Measurements from ENCODE around the gene SLC38A2.
"Not testable (repeated sequence)": the region's sequence is repeated elsewhere in the genome, so short reads cannot be mapped to it uniquely, and the experiment has no call there.

Gene SLC38A2

DNA sequence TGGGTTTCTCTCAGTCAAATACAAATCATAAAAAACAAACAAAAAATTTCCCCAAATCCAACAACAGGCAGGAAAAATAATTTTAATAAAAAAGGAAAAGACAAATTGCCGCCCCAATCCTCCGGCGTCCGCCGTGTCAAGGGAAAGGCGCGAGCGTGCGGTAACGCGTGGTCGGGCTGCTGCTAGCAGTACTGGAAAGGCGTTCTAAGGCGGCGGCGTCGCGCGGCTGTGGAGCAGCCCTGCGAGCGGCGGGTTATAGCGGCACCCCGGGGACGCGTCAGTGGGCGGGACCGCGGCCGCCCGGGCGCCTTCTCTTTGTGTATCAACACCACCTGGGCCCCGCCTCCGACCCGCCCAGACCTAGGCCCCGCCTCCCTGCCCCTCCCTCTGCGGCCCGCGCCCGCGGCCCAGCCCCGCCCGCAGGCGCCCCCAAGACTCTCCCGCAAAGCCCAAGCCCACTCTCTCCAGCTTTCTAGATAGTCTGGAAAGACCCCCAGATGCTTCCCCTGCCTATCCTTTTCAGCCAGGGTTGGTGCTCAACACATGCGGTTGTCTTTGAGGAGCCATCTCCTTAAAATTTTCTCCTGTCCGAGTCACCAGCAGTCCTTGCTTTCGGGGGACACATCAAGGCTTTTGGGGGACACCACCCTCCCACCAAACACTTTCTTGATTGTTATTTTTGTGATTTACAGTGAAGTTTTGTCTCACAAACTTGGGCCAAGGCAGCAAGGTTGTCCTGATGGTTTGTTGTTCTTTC is at the start of gene SLC38A2:
SLC38A2 (minus strand) TSS at position 230 of the 757 bp plus-strand sequence. CDS start 1,480 bp downstream, outside the sequence.
- peak; percentile 94 to 95 for DNase-seq

DNA sequence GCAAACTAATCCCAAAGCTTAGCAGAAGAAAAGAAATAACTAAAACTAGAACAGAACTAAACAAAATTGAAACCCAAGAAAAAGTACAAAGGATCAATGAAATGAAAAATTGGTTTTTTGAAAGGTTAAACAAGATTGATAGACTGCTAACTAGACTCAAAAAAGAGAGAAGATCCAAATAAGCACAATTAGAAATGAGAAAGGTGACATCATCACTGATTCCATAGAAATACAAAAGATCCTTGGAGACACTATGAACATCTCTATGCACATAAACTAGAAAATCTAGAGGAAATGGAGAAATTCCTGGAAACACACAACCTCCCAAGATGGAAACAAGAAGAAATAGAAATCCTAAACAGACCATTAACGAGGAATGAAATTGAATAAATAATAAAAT is 47.1 kb upstream of the SLC38A2 start:
- no peak for DNase-seq

DNA sequence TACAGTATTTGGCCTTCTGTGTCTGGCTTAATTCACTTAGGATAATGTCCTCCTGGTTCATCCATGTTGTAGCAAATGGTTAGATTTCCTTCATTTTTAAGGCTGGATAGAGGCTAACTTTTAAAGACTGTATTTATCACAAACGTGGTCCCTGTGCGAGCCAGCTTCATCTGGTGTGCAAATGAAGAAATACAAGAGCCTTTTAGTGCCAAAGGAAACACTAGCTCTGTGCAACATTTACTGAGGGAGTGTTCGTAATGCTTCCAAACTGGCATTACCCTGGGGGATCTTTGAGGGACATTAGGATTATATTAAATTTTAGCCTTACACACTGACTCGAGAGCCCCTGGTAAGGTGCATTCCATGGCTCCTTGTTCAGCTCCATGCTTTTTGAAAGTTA is 43.0 kb upstream of the SLC38A2 start:
- no peak for DNase-seq

DNA sequence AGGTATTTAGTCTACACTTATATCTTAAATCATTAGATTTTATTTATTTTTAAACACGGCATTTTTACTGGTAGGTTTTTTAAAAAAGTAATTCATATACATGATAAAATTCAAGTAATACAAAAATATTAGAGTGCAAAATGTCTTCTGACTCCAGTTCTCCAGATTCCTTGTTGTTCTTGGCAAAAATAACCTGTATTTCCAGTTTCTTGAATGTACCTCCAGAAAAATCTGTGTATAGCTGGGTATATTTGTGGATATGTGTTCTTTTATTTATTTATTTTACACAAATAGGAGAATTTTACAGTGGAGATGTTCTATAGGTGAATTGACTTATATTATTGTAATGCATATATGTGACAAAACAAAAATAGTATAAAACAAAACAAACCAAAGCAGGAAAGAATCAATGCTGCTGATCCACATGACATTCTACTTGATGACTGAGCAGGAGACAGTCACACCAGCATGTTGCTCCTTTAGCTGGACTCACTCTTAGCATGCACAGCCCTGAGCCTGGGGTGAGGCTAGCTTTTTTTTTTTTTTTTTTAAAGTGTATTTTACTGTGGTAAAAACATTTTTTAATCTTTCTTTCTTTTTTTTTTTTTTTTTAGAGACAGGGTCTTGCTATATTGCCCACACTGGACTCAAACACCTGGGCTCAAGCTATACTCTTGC is 42.2 kb upstream of the SLC38A2 start:
- DNase-seq, result no peak

DNA sequence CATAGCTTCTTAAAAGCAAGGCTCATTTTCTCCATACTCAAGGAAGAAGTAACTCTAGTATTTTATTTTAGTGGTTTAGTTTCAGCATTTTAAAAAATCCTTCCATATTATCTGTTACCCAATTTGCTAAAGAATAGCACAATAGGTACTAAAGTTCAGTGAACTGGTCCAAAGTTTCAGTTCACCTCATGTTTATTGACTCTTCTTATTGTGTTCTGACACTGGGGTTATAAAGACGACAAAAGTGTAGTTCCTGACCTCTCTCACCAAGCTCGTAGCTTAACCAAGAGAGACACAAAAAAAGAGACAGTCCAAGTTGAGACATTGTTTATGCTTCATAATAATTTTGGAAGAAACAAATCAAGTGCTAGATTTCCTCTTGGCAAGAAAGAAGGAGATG is 40.8 kb upstream of the SLC38A2 start:
- DNase-seq, result no peak

DNA sequence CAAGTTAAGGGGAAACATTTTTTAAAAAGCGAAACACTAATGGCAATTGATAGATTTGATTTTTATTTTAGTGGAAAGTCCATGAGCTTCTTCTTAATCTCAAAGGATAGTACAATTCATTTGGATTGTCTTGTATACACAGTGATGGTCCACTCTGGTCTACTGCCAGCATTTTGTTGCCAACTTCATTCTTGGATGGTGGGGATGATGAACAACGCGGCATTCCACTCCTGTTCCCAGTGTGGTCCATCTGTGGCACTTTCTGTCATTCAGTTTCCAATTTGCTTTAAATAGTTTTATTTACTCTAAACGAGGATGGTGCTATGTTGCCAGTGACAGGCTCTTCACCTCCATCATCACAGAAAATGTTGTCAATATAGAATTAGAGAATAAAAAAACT is 40.3 kb upstream of the SLC38A2 start:
- DNase-seq, result no peak

DNA sequence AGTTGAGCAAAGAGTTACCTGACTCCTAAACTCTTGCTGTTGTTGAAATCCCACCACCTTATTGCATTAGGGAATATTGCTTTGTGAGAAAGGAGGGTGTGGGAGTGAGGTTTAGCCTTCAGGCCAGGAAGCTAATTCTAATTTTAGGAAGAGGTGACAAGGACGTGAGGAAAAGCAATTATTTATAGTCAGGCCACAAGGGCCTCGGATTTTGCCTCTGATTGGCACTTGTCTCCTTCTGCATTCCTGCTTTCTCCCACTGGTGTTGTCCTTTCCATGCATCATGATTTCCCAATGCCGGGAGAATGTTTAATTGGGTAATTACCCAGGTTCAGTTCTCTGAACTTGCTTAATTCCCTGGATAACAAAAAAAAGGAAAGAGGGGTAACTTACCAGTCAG is 37.9 kb upstream of the SLC38A2 start:
- no peak for DNase-seq

DNA sequence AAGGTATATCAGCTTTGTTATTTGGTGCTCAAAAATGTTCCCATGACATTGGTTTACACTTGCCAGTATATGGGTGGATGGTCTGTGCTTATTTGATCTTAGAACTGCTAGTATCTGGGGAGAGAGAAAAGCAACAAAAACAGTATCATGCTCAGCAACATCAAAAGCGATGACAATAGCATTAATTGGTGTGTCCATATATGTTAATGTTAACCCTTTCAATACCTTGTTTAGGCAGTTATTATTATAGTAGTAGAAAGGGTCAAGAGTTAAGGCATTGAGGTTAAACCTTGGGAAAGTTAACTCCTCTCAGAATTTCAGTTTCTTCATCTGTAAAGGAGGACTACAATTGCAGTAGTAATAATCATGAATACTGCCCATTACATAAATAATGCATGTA is 37.4 kb upstream of the SLC38A2 start:
- DNase-seq, result no peak

DNA sequence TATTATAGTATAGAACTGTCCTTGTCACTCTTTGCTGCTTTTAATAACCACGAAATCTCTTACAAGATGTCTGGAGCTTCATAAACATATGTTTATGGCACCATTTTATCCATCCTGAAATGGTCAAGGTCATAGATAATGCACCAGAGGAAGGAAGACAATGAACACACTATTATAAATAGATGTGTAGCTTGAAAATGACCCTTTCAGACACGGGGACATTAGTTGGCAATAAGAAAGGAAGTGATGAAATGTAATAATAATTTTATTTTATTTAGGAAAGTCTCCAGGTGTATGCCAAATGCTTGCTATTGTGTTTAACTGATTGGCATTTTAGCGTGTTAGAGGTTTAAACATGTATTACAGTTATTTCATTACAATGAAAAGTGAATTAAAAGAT is 36.8 kb upstream of the SLC38A2 start:
- DNase-seq, result no peak

DNA sequence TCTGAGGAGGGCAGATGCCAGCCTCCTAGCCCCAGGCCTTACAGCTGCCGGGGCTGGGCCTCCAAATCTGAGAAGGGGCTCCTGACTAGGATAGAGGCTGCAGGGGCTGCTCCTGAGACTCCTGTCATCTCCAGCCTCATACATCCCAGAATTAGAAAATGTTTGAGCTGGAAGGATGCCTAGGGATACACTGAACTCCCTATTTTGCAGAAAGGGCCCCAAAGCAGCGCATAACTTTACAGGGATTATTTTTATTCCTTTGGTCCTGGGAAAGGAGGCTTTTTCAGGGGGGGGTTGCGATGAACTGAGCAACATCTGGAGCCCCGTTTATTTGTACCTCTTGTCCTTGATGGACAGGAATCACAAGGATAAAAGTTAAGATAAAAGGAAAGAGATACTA is 35.9 kb upstream of the SLC38A2 start:
- DNase-seq, result no peak

DNA sequence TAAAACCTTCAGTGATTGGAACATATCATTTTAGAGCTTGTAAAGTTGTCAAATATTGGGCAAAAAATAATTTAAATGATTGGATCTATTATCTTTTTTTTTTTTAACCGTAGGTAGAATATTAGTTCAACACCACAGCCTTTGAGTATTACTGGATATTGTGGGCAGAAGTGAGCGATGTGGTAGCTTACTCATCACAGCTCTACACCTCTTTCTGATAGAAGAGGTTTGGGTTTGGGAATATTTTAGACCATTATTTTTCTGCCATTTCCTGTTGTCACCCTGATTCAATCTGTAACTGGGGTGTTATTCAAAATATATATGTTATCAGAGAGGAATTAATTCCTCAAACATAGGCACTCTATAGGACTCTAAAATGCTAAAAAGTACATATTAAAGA is 34.8 kb upstream of the SLC38A2 start:
- DNase-seq, result no peak

DNA sequence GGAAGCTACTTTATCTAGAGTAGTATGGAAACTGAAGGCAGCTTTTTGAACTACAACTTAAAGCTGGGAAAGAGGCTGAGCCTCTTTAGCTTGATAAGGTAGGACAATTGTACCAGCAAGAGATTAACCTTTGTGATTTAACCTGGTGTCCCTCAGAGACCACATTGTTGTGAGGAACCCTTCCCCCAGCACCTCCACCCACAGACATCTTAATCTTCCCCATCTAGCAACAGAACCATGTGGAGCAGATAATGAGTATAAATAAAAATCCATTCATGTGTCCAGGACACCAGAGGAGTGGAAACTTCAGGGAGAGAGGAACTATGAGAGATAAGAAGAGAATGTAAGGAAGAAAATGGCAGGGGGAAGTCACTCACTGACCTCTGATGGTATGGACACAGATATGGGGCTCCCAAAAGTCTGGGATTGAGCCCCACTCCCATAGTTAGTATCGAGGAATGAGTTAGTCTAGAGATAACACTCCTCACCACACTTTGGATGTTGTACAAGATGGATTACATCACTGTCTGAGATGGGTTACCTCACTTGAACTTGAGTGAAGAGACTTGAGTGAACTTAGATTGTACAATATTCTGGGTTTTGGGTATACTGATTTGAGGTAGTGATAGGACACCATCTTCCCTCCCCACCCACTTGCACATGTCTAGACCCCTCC is 33.9 kb upstream of the SLC38A2 start:
- DNase-seq, result no peak

DNA sequence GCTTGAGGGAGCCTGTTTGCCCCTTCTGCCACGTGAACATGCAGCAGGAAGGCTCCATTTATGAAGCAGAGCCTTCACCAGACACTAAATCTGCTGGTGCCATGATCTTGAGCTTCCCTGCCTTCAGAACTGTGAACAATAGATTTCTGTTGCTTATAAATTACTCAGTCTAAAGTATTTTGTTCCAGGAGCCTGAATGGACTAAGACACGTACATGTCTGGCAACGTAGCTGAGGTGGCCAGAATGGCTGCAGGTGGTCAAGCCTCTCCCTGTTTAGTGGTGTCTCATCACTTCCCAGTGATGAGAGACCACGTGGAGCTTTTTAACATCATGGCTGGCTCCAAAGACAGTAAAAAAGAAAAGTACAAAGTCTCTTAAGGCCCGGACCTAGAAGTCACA is 32.2 kb upstream of the SLC38A2 start:
- no peak for DNase-seq

DNA sequence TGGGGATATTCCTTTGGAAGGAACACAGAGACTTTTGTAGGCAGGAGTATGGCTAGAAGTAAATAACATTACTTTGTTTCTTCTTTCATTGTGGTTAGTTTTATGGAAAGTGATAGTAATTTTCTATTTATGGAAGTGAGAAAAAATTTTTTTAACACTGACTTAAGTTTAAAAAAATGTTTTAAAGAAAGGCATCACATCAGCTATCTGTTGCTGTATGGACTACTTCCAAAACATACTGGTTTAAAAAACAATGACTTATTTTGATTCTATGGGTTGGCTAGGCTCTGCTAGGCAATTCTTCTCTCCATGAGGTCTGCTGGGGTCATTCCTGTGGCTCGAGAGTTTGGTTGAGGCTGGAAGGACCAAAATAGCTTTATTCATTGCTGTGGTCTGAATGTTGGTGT is 31.7 kb upstream of the SLC38A2 start:
- DNase-seq, result no peak

DNA sequence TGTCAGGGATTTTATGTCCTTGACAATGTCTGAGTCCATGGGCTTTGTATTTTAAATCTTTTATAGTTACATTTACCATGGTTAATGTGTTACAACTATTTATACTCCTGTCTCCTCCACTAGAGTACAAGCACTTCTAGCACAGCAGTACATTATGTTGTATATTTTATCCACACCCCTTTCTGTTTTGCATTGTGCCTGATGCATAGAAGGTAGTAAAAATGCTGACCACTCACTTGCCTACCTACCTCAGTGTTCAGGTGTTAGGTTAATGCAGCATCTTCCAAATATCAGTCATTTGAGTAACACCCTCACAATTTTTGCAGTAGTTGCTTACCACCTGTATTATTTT is 31.1 kb upstream of the SLC38A2 start:
- no peak for DNase-seq

DNA sequence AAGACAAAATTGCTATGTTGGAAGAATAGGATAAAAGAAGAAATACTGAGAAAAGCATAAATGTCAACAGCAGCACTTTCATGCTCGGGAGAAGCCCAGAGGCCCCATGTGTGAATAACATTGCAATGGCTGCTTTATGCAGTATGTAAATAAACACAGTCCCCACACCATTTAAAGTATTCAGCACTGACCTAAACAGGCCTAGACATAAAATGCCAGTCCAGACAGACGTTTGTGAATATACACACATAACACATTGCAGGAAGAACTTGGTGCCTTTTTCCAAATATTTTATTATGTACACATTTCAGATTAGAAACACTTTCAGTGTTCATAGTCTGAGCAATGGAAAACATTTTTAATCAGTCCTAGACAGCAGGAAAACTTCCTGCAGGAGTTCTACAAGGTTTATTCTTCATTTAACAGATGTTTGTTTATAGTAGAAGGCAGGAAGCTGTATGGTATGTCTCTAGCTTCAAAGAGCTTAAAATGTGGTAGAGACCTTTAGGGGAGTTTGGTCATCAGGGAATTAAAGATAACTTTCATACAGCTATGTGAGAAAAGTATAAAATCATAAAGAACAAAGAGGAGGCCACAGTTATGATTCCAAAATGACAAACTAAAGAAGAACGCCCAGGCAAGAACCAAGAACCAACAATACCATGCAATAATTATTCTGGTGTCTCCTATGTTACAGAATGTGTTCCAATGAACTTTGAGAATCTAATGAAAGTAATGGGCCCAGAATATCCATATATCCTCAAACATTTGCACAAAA is 30.6 kb upstream of the SLC38A2 start:
- no peak for DNase-seq

DNA sequence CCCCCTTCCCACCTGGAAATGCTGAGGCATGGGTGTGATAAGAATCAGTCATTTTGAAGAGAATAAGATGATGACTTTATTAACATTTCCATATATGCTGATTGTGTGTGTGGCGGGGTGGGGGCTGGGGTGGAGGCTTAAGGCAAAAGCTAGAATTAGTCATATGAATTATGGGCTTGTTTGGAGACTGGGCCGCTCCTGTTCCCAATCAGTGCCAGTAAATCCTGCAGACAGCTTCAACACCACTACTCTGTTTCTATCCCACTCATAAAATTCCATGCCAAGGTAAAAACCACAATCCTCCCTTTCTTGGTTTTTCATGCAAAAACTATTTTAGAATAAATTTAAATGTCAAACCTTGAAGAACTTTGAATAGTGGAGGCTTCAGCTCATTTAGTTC is 29.9 kb upstream of the SLC38A2 start:
- DNase-seq, result no peak

DNA sequence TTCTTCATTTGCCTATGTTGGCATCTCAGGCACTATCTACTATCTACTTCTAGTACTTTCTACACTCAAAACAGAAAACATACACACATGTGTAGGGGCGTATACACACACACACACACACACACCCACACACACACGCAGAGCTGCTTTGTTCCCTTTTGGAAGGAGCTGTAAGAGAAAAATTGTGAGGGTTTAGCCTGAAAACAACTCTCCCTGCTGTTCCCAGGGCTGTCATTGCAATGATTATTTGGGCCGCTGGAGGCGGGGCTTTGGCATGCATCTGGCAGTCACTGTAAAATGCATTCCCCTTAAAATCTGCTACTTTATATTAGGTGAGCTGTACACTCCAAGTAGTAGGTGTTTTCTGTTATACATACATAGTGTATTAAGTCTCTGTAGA is 29.1 kb upstream of the SLC38A2 start:
- DNase-seq, result no peak

DNA sequence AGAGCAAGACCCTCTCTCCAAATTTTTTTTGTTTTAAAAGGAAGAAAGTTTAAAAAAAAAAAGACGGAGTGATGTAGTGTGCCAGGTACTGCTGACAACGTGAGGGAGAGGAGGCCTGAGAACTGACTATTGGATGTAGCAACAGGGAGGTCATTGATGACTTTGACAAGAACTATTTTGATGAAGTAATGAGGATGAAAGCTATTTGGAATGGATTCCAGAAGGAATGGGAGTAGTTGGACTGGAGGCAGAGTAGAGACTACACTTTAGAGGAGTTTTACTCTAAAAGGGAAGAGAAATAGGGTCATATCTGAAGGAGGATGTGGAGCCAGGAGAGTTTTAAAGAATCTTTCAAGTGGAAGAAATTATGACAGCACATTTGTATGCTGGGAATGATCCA is 27.8 kb upstream of the SLC38A2 start:
- DNase-seq, result no peak

DNA sequence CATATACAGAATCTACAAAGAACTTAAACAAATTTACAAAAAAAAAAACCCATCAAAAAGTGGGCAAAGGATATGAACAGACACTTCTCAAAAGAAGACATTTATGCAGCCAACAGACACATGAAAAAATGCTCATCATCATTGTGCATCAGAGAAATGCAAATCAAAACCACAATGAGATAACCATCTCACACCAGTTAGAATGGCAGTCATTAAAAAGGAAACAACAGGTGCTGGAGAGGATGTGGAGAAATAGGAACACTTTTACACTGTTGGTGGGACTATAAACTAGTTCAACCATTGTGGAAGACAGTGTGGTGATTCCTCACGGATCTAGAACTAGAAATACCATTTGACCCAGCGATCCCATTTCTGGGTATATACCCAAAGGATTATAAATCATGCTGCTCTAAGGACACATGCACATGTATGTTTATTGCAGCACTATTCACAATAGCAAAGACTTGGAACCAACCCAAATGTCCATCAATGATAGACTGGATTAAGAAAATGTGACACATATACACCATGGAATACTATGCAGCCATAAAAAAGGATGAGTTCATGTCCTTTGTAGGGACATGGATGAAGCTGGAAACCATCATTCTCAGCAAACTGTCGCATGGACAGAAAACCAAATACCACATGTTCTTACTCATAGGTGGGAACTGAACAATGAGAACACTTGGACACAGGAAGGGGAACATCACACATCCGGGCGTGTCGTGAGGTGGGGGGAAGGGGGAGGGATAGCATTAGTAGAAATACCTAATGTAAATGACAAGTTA is 27.1 kb upstream of the SLC38A2 start:
- not testable (repeated sequence) for DNase-seq

DNA sequence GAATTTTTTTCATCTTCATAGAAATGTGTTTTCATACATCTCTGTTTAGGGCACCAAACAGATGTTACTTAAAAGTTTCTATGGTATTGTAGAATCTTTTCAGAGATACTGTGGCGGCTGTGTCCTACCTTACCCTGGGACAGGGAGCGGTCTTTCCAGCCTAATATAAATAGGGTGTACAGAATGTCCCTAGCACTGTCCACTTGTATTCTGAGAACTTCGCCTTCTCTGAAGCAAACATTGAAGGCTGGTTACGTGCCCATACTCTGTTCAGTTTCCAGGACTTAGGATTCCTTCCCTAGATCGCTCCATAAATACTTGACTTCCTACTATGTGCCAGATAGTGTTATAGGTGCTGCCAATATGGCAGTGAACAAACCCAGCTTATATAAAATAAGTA is 24.3 kb upstream of the SLC38A2 start:
- DNase-seq, result no peak

DNA sequence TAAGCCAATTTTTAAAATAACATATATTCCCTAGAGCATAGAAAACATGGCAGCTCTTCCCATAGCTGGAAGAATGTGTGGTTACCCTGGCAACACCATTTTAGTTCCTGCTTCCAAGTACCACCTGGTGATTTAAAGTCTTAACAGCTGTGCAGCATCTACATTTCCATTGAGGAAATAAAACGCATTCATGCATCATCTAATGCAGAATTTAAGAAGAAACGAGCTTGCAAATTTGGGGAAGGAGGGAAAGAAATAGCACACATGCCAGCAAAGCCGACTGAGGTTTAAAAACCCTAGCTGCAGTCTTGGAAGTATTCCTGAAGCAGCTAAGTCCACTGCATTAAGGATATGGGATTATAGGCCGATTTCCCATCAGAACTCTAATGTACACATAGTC is 22.8 kb upstream of the SLC38A2 start:
- no peak for DNase-seq

DNA sequence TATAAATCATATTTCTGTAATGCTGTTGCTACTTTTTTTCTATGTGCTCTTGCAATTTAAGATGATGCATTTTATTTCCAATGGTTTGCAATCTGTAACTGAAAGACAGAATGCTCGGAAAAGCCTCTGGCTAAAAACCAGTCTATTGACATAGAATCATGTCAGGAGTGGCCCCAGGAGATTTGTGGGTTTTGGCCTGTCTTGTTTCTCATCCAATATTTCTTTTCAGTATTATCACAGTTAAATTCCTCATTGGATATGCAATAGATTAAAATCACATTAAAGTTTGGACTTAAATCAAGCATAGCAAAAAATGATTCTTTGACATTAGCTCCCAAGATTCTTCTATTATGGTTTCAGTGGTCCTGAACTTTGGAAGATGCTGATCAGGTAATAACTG is 19.1 kb upstream of the SLC38A2 start:
- no peak for DNase-seq
